Psoas muscle (tissue), 8 donors: ENCODE results near the gene NME3. TPM values are rescaled to one million over a fixed set of nuclear protein-coding genes. Genes with fewer than 3 reads are reported as not detected.

Experiments used
- ATAC-seq, 4 donors: fragments of 200-7000 bp; cut with Tn5 transposase; one replicate each; pipeline ENCODE4 v1.9.1; 2020; ENCODE audit warnings: moderate library complexity in 3 of 4, mild to moderate bottlenecking in 2 of 4
- DNase-seq, 2 donors: peaks; one replicate each; pipeline ENCODE4 v3.0.0-alpha.2; 2020
- H3K27ac ChIP-seq: fragments of 200-600 bp; one replicate; pipeline ENCODE4 v1.8.0; 2022
- H3K27me3 ChIP-seq, 3 donors: fragments of 200-600 bp in 1 of 3; one replicate each; pipeline versions ENCODE4 v1.6.1 to v1.8.0; 2013 to 2022; ENCODE audit warnings: low read length in 2 of 3, mild to moderate bottlenecking in 2 of 3, moderate library complexity in 1 of 3; ENCODE audit not compliant: insufficient read depth in 3 of 3
- H3K36me3 ChIP-seq, 2 donors: fragments of 200-600 bp in 1 of 2; one replicate each; pipeline versions ENCODE4 v1.6.1 to v1.8.0; 2013 to 2022; ENCODE audit warnings: low read depth in 1 of 2, mild to moderate bottlenecking in 1 of 2, moderate library complexity in 1 of 2; ENCODE audit not compliant: insufficient read depth in 1 of 2
- H3K4me1 ChIP-seq: fragments of 200-600 bp; one replicate; pipeline ENCODE4 v1.8.0; 2022
- H3K4me3 ChIP-seq: fragments of 200-600 bp; one replicate; pipeline ENCODE4 v1.8.0; 2022; ENCODE audit warnings: mild to moderate bottlenecking
- H3K9me3 ChIP-seq: fragments of 200-600 bp; one replicate; pipeline ENCODE4 v1.8.0; 2022
- CTCF ChIP-seq: fragments of 200-600 bp; IDR thresholded peaks from one replicate; pipeline ENCODE4 v1.8.0; 2022; ENCODE audit warnings: antibody characterized with exemption
- WGBS, 3 donors: extraction: QIAGEN DNeasy Blood & Tissue Kit; methylation state at CpG; one replicate each; pipeline versions ENCODE4 v1.1.6 to v1.1.7; 2013; 5-methylcytosine and 5-hydroxymethylcytosine counted together
- intact Hi-C, 2 donors: fragments of 100-400 bp; cut with DNase I; formaldehyde crosslinking; loops; one replicate each; pipeline versions ENCODE4 v1.11.0 to v1.14.2; 2022
- polyA plus RNA-seq, 3 donors: library from polyadenylated mRNA; stranded (reverse); fragments of 200-250 nt; gene quantifications; one replicate each; pipeline ENCODE4 v1.2.3, GENCODE V29; 2013
- total RNA-seq, 4 donors: library from RNA; stranded (reverse); fragmentation: NEBNext Ultra II Directional in 2 of 4; extraction: Animal tissue kit (Norgen Biotek cat#: 25700) in 2 of 4; gene quantifications; one replicate each; pipeline versions ENCODE4 v1.2.1 to v1.2.4, GENCODE V29; 2021 to 2023
- donor health status: healthy with polysubstance abuse.
- donor health status: DM: no; HTN: no; CAD: no; lungs with moderate emphysema.
- donor health status: Bipolar disorder and iron deficiency.
- donor health status: healthy.
- donor health status: DM: yes; HTN: yes; CAD: no.
- donor health status: DM: no; HTN: no; CAD: no.
- donor health status: DM: no; HTN: no; CAD: no.
- donor health status: DM: yes; HTN: yes; CAD: no.

The NME3 gene
- total and polyA plus RNA-seq, 7 donors, result 9.9 to 27.1 (median 18.8) TPM

- ATAC-seq, result no peak
- Histone ChIP-seq H3K4me1 (no peaks in the 10 kb centered on the region), H3K36me3 (peaks cover 2 to 87% of the 10 kb centered on the region in 2 donors), H3K9me3 (no peaks in the 10 kb centered on the region), H3K4me3 (no peak overlapping the region), H3K27ac (no peak overlapping the region), H3K27me3 (no peaks in the 10 kb centered on the region)
- 86 to 88% (median 86%) methylated on average over 26 to 30 of the region's 30 CpGs for WGBS, 3 donors
- intact Hi-C loops, result no loop called here
- no peak for TF ChIP-seq CTCF
- no peak for DNase-seq
Measured at GRCh38 chr16:1762196-1762878, 9.0 kb downstream of the NME3 start.

- H3K4me1 ChIP-seq, result no peaks in the 10 kb centered on the region
- DNase-seq, result no peak
- WGBS, 3 donors, result 90 to 93% (median 92%) methylated on average over 15 of the region's 15 CpGs
- no peak overlapping the region for H3K4me3 ChIP-seq
- no peak for ATAC-seq
- intact Hi-C loops, result no loop called here
- H3K36me3 ChIP-seq, result peaks cover 0 to 82% of the 10 kb centered on the region in 2 donors
- no peak for TF ChIP-seq CTCF
- no peak overlapping the region for H3K27ac ChIP-seq
- H3K27me3 ChIP-seq, result no peaks in the 10 kb centered on the region
- no peaks in the 10 kb centered on the region for H3K9me3 ChIP-seq
Measured at GRCh38 chr16:1761751-1762150, 9.6 kb downstream of the NME3 start.

- no peaks in the 10 kb centered on the region for H3K4me1 ChIP-seq
- 82 to 92% (median 88%) methylated on average over 12 to 15 of the region's 15 CpGs for WGBS, 3 donors
- no peak overlapping the region for H3K27ac ChIP-seq
- ATAC-seq (no peak), DNase-seq (no peak)
- no peak overlapping the region for H3K4me3 ChIP-seq
- intact Hi-C loops, result no loop called here
- TF ChIP-seq CTCF, result no peak
- H3K27me3 ChIP-seq, result no peaks in the 10 kb centered on the region
- H3K9me3 ChIP-seq, result no peaks in the 10 kb centered on the region
- H3K36me3 ChIP-seq, result peaks cover 0 to 73% of the 10 kb centered on the region in 2 donors
Measured at GRCh38 chr16:1760911-1761310, 10.4 kb downstream of the NME3 start.

- no peaks in the 10 kb centered on the region for H3K4me1 ChIP-seq
- H3K36me3 ChIP-seq, result peaks cover 0 to 71% of the 10 kb centered on the region in 2 donors
- no peak for TF ChIP-seq CTCF
- no peak overlapping the region for H3K27ac ChIP-seq
- ATAC-seq (no peak), DNase-seq (no peak)
- H3K27me3 ChIP-seq, result no peaks in the 10 kb centered on the region
- H3K9me3 ChIP-seq, result no peaks in the 10 kb centered on the region
- WGBS, 3 donors, result 95 to 96% (median 96%) methylated on average over 21 of the region's 21 CpGs
- intact Hi-C loops, result no loop called here
- no peak overlapping the region for H3K4me3 ChIP-seq
Measured at GRCh38 chr16:1759511-1759910, 11.8 kb downstream of the NME3 start.

GRCh38 chr16:1758923-1759322, 12.4 kb downstream of the NME3 start:
- no peaks in the 10 kb centered on the region for H3K27me3 ChIP-seq
- H3K36me3 ChIP-seq, result peaks cover 0 to 70% of the 10 kb centered on the region in 2 donors
- DNase-seq, result no peak
- no peaks in the 10 kb centered on the region for H3K4me1 ChIP-seq
- 88 to 91% (median 89%) methylated on average over 18 of the region's 18 CpGs for WGBS, 3 donors
- H3K9me3 ChIP-seq, result no peaks in the 10 kb centered on the region
- intact Hi-C loops, result no loop called here
- ATAC-seq, result no peak
- no peak overlapping the region for H3K27ac ChIP-seq
- H3K4me3 ChIP-seq, result no peak overlapping the region
- TF ChIP-seq CTCF, result no peak
